GM23338 (cell line): Measurements from ENCODE around the gene ULK2.

Experiments
- EZH2 ChIP-seq: fragments of 200-600 bp; sonication (generic); IDR thresholded peaks from one replicate; pipeline ENCODE4 v1.8.0; 2017; ENCODE audit warnings: antibody characterized with exemption, mild to moderate bottlenecking, low read depth; ENCODE audit not compliant: unreplicated experiment
- EZH2phosphoT487 ChIP-seq: fragments of 200-600 bp; sonication (generic); IDR thresholded peaks from one replicate; pipeline ENCODE4 v1.8.1; 2018; ENCODE audit warnings: antibody characterized with exemption; ENCODE audit not compliant: unreplicated experiment
- JUNB ChIP-seq: IDR thresholded peaks from one replicate; pipeline ENCODE4 v1.6.1; 2016; ENCODE audit warnings: antibody characterized with exemption; ENCODE audit not compliant: unreplicated experiment
- NANOG ChIP-seq: IDR thresholded peaks from 2 replicates; pipeline ENCODE4 v1.6.1; 2016; ENCODE audit warnings: antibody characterized with exemption, borderline replicate concordance
- POLR2AphosphoS5 ChIP-seq: IDR thresholded peaks from 2 replicates; pipeline ENCODE4 v1.6.1; 2016; ENCODE audit warnings: antibody characterized with exemption, low read depth
- STAT1 ChIP-seq: IDR thresholded peaks from one replicate; pipeline ENCODE4 v1.6.1; 2016; ENCODE audit warnings: antibody characterized with exemption; ENCODE audit not compliant: unreplicated experiment
- TF ChIP-seq, protein P1 (sequence below), 2 experiments: fragments of 200-600 bp in 1 of 2; sonication (generic) in 1 of 2; conservative IDR thresholded peaks; 2 replicates each; pipeline versions ENCODE4 v1.5.1 to v1.6.1; 2016 to 2017; ENCODE audit warnings: antibody characterized with exemption in 2 of 2, low read depth in 2 of 2, mild to moderate bottlenecking in 2 of 2, moderate library complexity in 1 of 2
- TF ChIP-seq, protein P2 (sequence below): IDR thresholded peaks from one replicate; pipeline ENCODE4 v1.6.1; 2018; ENCODE audit warnings: antibody characterized with exemption; ENCODE audit not compliant: unreplicated experiment
- TF ChIP-seq, protein P3 (sequence below): IDR thresholded peaks from 2 replicates; pipeline ENCODE4 v1.6.1; 2016; ENCODE audit warnings: antibody characterized with exemption

DNA sequence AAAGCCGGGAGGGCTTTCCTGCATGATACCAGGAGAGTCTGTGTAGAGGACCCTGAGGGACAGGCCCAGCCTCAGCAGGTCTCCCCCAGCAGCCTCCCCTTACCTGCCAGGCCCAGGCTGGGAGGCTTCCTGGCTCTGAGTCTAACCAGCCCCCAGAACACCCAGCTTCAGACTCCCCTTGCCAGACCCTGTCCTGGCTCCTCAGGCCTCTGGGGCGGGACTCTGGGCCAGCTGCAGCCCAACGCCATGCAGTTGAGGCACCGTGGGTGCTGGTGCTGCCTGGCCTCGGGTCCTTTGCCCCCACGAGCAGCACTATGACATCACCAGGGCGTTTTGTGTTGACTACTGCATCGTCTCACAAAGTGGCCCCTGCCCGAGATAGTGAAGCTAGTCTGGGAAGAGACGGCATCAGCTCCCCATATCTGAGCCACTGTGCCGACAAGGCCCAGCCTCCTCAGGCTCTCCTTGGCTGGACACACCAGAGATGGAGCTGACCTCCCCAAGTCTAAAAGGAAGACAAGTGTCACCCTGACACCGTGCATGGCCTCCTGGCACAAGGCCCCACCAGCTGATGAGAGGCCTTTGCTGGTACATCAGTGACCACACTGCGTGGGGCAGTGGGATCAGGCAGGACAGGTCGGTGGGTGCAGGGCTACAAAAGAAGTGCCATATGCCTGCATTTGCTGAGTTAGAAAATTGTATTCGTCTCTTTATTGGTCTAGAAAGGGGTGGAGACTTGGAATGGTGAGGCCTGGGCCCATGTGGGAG lies 130.2 kb downstream of the ULK2 start:
- TF ChIP-seq, protein P1, sequence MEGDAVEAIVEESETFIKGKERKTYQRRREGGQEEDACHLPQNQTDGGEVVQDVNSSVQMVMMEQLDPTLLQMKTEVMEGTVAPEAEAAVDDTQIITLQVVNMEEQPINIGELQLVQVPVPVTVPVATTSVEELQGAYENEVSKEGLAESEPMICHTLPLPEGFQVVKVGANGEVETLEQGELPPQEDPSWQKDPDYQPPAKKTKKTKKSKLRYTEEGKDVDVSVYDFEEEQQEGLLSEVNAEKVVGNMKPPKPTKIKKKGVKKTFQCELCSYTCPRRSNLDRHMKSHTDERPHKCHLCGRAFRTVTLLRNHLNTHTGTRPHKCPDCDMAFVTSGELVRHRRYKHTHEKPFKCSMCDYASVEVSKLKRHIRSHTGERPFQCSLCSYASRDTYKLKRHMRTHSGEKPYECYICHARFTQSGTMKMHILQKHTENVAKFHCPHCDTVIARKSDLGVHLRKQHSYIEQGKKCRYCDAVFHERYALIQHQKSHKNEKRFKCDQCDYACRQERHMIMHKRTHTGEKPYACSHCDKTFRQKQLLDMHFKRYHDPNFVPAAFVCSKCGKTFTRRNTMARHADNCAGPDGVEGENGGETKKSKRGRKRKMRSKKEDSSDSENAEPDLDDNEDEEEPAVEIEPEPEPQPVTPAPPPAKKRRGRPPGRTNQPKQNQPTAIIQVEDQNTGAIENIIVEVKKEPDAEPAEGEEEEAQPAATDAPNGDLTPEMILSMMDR (conservative IDR thresholded peaks at IDR 0.05; ENCODE audit: low read depth in 2 of 2): no peak
- TF ChIP-seq EZH2 (no peak), NANOG (no peak), JUNB (no peak), POLR2AphosphoS5 (no peak), STAT1 (no peak), EZH2phosphoT487 (no peak)
- TF ChIP-seq, protein P2, sequence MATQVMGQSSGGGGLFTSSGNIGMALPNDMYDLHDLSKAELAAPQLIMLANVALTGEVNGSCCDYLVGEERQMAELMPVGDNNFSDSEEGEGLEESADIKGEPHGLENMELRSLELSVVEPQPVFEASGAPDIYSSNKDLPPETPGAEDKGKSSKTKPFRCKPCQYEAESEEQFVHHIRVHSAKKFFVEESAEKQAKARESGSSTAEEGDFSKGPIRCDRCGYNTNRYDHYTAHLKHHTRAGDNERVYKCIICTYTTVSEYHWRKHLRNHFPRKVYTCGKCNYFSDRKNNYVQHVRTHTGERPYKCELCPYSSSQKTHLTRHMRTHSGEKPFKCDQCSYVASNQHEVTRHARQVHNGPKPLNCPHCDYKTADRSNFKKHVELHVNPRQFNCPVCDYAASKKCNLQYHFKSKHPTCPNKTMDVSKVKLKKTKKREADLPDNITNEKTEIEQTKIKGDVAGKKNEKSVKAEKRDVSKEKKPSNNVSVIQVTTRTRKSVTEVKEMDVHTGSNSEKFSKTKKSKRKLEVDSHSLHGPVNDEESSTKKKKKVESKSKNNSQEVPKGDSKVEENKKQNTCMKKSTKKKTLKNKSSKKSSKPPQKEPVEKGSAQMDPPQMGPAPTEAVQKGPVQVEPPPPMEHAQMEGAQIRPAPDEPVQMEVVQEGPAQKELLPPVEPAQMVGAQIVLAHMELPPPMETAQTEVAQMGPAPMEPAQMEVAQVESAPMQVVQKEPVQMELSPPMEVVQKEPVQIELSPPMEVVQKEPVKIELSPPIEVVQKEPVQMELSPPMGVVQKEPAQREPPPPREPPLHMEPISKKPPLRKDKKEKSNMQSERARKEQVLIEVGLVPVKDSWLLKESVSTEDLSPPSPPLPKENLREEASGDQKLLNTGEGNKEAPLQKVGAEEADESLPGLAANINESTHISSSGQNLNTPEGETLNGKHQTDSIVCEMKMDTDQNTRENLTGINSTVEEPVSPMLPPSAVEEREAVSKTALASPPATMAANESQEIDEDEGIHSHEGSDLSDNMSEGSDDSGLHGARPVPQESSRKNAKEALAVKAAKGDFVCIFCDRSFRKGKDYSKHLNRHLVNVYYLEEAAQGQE: no peak
- TF ChIP-seq, protein P3, sequence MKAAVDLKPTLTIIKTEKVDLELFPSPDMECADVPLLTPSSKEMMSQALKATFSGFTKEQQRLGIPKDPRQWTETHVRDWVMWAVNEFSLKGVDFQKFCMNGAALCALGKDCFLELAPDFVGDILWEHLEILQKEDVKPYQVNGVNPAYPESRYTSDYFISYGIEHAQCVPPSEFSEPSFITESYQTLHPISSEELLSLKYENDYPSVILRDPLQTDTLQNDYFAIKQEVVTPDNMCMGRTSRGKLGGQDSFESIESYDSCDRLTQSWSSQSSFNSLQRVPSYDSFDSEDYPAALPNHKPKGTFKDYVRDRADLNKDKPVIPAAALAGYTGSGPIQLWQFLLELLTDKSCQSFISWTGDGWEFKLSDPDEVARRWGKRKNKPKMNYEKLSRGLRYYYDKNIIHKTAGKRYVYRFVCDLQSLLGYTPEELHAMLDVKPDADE: no peak
